Stimulated activated CD8-positive, alpha-beta memory T cell treated with anti-CD3 and anti-CD28 coated beads, Interleukin-15, amount 100 ng/mL, for 4 hours (primary cell): ENCODE measurements around the gene OMP.

ENCODE experiments used
- DNase-seq, 2 donors: peaks; one replicate each; pipeline ENCODE4 v3.0.0-alpha.2; 2020; ENCODE audit warnings: low read depth in 2 of 2

OMP gene

GRCh38 chr11:77069336-77069968, 33.2 kb upstream of the OMP start:
- no peak for DNase-seq

GRCh38 chr11:77069969-77070582, 32.6 kb upstream of the OMP start:
- no peak for DNase-seq

- no peak for DNase-seq
These were observed 31.6 kb upstream of the OMP start for GRCh38 chr11:77071077-77071476.

GRCh38 chr11:77071671-77072605, 30.7 kb upstream of the OMP start:
- DNase-seq: no peak

- no peak for DNase-seq
These were observed 29.8 kb upstream of the OMP start for GRCh38 chr11:77072851-77073327.

DNA sequence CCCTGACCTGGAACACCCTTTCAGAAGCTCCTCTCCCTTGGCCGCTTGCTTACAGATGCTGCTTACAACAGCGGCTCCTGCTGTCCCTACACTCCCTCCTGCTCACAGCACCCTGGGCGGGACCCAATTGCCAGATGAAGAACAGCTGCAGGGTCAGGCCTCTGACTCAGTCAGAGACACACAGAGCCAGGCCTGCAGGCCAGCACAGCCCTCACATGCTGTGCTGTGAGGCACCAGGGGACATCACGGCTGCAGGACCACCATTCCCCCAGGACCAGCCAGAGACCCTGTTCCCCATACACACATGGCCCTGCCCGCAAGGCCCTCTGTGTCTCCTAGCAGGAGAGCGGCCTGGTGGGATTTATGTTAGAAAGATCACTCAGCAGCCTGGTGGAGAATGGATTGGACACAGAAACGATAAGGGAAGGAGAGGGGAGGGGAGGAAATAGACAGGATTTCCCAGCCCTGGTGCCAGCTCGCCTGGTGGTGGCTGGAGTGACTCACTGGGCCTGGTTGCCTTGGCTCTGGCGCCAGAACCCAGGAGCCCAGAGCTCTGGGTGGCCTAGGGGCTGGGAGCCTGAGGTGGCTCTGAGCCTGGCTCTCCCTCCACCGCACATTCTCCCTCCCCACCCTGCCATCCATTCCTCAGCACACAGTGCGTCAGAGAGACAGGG, 29.2 kb upstream of the OMP start:
- no peak for DNase-seq

- DNase-seq: no peak
These were observed 28.4 kb upstream of the OMP start for GRCh38 chr11:77074205-77074604.

DNA sequence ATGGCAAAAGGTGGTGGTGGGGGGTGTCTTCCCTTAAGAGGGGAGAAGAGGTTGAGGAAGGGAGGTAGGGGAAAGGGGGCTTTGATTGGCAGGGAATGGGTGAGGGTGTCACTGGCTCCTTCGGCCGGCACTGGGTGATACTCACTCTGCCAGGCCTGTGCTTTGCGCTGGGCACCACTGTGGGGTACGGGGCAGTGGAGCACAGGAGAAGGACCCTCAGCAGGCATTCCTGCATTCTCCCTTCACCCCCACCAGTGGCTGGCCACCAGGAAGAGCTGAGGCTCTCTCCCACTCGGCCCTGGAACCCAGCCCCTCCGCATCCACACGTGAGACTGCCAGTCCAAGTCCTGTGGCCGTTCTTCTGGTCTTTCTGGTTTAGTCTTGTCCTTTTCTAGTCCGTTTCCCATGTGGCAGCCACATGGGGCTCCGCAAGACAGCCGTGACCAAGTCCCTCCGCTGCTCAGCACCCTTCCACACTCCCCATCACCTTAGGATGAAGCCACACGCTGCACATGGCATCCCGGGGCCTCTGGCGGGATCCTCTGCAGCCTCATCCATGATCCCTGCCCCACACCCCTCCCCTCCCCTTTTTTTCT, 27.9 kb upstream of the OMP start:
- DNase-seq: no peak

- DNase-seq: no peak
These were observed 27.2 kb upstream of the OMP start for GRCh38 chr11:77075425-77075905.

GRCh38 chr11:77079666-77080065, 23.0 kb upstream of the OMP start:
- no peak for DNase-seq

DNA sequence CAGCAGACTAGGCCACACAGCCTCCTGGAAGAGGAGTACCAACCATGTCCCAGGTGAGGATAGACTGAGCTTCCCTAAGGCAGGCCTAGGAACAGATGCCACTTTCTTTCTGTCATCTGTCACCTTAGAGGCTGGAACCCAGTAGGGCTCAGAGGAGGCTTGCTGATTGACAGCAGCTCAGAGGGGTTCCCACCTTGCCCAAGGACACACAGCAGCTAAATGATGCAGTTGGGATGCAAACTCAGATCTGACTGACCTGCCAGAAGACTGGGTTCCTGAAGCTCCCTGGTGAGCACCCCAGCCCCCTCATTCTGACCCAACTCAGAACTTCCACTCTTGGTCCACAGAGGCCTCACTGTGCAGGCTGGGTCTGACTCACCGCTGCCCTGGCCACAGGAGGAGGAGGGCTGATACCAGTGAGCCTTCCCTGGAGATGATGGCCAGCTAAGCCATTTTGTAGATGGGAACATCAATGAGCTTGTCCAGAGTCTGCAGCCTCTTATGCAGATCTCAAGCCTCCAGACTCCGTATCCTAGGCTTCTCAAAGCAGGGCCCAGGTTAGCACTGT, 21.9 kb upstream of the OMP start:
- no peak for DNase-seq

DNA sequence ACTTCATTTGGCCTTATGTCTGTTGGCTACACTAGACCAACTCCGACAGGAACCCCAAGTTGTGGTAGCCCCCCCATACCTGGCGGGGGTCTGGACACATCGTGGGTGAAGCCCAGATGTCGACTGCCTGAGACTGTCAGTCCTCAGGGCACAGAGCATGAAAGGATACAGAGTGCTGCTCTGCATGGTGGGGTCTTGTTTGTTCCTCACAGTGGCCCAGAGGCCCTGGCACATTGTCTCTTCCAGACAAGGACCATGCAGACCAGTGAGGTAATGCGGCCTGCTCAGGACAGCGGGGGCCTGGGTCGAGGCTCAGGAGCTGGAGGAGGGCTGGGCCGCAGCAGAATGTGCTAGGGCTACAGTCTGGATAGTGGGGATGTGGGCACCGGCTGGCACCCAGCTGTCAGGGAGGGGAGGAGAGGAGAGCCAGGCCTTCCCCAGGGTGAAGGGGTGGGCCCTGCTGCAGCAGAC, 21.2 kb upstream of the OMP start:
- DNase-seq: no peak

DNA sequence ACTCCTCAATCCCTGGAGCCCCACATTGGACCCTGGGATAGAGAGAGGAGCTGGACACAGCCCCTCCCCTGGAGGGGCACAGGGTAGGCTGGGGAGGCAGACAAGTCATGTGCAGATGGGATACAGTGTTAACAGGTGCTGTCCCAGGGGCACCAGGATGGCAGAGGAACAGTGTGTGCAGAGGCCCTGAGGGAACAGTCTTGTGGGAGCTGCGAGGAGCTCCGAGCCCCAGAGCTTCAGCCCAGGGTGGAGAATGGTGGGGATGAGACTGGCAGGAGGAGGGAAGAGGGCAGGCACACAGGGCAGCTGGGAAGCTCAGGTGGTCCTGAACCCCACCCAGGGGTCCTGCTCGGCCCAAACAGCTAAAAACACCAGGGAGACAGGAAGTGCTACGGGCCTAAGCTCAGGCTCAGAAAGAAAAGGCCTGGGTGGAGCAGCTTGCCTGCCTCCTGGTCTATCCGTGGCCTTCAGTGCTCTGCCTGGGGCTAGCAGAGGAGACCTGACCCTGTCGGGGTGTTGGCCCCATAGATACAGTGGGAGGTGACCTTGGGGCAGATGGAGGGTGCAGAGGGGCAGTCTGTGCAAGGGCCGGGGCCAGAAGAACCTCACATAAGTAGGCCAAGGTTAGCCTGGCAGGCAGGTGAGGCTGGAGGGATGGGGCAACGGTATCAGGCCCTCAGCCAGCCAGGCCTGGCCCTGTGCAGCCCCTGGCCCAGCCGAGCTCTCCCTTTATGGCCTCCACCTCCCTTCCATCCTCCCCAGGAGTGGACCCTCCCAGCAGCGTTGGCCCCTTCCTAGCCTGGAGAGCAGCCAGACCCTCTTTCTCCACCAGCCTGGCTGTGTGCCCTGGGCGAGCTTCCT, 20.4 kb upstream of the OMP start:
- no peak for DNase-seq

GRCh38 chr11:77082838-77083565, 19.6 kb upstream of the OMP start:
- no peak for DNase-seq

- no peak for DNase-seq
These were observed 18.9 kb upstream of the OMP start for GRCh38 chr11:77083566-77084245.

GRCh38 chr11:77084581-77085191, 18.0 kb upstream of the OMP start:
- DNase-seq: no peak

DNA sequence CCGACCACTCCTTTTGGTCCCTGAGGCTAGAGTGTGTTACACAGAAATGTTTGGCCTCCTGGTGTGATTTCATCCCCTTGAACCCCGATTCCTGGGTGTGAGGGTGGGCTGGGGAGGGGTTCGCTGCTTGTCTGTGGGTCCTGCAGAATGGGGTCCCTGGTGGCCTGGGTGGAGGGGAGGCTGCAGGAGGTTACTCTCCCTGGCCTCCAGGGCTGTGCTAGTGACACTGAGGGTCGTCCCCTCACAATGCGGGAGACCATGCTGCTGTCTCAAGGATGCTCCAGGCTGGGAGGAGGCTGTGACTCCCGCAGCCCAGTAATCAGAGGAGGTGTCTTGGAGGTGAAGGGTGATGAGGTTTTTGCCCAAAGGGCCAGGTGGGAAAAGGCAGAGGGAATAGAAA, 17.0 kb upstream of the OMP start:
- DNase-seq: no peak
